Stimulated activated CD8-positive, alpha-beta memory T cell treated with anti-CD3 and anti-CD28 coated beads, Interleukin-2, amount 100 ng/mL, for 1 hour (primary cell): ENCODE results near the gene EIF2D.
A peak's percentile ranks its signal among the peaks of the same experiment; 100 is the strongest.
"Not testable (repeated sequence)": the region's sequence is repeated elsewhere in the genome, so short reads cannot be mapped to it uniquely, and the experiment has no call there.

Experiments
- DNase-seq, 2 donors: peaks; one replicate each; pipeline ENCODE4 v3.0.0-alpha.2; 2020; ENCODE audit warnings: low read depth in 2 of 2

Gene EIF2D, protein sequence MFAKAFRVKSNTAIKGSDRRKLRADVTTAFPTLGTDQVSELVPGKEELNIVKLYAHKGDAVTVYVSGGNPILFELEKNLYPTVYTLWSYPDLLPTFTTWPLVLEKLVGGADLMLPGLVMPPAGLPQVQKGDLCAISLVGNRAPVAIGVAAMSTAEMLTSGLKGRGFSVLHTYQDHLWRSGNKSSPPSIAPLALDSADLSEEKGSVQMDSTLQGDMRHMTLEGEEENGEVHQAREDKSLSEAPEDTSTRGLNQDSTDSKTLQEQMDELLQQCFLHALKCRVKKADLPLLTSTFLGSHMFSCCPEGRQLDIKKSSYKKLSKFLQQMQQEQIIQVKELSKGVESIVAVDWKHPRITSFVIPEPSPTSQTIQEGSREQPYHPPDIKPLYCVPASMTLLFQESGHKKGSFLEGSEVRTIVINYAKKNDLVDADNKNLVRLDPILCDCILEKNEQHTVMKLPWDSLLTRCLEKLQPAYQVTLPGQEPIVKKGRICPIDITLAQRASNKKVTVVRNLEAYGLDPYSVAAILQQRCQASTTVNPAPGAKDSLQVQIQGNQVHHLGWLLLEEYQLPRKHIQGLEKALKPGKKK

DNA sequence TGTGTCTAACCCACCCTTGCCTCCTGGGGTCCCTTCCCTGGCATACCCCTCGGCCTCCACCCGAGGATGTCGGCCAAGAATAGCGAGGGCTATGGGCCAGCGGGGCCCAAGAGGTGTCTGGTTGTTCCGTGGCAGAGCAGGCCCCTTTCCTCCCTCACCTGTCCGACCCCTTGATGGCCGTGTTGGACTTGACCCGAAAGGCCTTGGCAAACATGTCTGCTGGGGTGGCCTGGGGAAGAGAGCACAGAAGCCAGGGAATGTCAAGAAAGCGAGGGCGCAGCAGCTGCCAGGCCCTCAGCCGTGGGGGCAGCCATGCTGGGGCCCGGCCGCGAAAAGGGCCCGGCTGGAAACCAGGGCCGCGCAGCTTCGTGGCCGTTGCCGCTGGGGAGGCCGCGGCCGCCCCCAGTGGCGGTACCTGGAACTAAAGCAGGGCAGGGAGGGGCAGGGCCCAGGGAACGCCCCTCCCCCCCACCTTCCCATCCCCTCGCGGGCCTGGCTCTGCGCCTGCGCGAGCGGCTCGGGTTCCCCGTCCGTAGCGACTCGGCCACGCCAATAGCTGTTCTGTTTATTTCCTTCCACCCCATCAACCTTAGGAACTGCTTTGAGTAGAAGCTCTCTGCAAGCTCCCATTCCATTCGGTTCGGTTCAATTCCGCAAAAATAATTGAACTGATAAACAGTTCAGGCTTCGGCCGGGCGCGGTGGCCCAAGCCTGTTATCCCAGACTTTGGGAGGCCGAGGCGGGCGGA, at the start of gene EIF2D:
TSS of gene EIF2D (minus strand) at position 337 of the 748 bp plus-strand sequence. CDS start at position 214, 123 bp downstream.
- DNase-seq, result peak; percentile 86 to 91

DNA sequence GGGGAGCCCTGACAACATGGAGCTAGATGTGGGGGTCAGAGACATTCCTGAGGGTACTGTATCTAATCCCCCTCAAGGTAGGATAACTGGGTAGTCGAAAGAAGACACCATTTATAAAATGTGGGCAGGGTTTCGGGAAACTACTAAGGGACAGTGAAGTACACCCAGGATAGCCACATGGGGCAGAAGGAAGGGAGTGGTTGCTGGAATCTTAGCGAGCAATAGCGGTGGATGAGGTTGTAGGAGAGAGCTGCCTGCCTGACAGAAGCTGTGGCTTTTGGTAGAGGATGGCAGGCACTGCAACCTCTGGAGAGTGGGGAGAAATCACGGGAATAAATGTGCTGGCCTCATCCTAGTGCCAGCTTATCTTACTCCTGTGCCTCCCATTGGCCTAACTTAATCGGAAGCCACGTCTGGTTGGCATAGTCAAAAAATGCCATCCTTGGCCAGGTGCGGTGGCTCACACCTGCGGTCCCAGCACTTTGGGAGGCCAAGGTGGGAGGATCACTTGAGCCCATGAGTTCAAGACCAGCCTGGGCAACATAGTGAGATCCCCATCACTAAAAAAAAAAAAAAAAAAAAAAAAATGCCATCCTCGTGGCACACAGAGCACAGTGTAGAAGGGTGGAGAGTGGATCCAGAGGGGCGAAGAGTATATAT, 49.0 kb upstream of the EIF2D start:
- no peak for DNase-seq

DNA sequence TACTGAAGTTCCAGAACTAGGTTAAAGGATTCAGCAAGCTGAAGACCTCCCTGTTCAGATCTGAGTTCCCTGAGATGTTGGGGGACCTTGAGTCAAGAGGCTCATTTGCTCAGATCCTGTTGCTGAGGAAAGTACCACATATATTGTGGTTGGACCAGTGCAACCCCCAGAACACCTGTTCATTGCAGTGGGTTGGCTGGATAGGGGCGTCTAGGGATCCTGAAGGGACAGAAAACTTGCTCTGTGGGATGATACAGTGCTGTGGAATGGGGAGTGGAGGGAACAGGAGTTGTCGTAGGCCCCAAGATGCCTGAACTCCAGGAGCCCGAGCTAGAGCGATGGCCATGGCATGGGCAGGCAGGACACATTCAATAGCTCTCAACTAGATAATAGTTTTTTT, 47.9 kb upstream of the EIF2D start:
- DNase-seq, result no peak

DNA sequence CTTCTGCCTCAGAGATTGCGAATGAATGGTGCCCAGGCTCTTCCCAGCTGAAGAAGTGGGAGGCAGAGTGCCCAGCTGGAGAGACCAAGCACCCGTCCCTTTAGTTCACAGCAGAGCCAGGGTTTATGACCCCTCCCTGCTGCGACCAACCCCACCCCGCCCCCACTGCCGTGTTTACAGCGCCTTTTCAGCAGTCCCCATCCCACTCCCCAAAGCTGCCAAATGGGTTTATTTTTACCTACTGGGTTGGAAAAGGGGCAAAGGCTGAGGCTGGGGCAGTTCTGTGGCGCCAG, 46.7 kb upstream of the EIF2D start:
- DNase-seq, result no peak

DNA sequence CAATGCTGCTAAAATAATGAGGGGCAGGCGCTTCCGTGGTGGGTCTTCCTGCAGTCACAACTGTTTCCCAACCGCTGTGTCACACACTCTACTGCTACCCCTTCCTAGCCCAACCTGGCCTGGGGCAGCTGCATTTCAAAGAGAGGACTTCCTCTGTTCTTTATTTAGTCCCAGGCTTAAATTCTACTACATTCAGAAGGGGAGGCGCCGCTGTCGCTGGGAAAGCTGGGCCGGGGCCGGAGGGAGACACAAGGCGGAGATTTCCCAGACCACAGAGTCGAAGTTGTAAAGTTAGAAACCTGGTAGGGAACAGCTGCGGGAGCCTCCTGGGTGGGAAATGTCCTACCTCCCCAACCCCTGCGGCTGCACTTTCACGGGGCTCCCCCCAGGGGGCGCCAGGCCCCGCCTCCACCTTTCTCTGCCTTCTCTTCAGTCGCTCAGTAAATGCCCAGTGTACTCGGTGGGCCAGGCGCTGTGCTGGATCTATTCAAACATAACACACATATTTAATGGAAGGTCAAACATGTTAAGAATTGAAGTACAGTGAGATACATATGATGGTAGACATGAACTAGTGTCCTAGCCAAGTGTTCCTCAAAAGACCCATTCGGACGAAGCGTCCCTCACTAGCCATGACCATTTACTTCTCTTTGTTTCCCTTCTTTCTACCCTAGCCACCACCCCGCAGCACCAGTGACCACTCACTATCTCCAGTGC, 46.2 kb upstream of the EIF2D start:
- DNase-seq, result peak in 1 of 2 donors; percentile 30

DNA sequence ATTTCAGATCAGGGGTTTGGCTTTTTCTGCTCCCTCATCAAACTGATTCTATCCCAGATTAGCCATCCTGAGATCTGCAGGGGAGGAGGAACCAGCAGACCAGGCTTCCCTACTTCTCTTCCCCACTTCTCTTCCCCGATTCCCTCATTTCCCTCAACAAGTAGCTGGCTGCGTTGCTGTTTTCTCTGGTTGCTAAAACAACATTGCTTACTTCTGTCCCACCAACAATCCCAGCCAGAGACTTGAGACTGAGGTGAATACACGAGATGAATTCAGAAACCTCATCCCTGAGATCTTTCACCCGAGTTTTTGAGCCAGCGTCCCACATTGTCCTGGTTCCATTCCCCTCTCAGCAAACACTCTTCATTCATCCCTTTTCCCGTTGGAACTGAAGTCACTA, 45.5 kb upstream of the EIF2D start:
- no peak for DNase-seq

DNA sequence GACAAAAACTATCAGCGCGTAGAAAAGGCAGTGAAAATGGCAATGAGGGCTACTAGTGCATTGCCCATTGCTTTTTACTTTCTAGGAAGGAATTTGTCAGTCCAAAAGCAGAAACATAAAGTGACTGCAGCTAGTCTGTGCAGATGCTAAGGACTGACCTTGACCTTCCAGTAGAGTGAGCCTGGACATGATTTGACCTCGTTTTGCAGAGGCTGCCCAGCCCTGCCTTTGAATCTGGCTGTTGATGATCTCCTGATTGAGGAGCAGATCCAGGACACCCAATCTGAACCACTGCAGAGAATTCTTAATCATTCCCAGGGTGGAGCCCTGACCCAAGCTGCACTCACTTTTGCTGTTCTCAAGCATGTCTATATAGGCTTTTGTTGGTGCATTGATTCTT, 44.7 kb upstream of the EIF2D start:
- no peak for DNase-seq

DNA sequence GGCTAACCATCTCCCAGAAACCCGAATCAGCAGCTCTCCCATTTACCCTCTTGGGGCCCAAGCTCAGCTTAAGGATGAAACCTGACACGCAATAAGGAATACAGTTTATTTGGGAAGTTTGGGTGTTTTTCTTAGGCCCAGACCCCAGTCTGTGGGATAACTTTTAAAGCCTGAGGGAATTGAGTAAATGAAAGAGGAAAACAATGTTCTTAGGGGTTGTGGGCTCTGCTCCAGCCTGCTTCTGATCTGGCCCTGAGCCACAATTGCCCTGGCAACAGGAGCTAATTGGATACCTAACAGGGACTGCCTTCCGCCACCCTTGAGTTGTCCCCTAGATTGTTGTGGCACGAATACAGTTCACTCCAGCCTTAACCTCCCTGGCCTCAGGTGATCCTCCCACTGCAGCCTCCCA, 43.2 kb upstream of the EIF2D start:
- no peak for DNase-seq

DNA sequence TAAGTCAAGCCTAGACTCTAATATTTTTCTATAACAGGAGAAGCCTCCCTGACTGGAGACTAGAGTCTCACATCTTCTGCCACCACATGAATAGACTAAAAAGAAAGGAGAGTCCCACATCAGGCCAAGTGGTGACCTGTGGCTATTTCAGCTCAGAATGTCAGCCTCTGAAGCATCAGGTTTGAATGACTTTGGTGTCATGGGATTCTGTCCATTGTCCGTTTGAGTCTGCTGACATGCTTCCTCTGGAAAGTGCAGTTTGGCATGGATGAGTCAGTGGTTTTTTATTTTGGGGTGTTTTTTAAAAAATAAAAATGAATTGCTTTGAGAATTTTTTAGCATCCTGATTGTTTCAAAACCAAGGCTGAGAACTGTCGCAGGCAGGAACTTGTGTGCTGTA, 42.6 kb upstream of the EIF2D start:
- DNase-seq, result no peak

DNA sequence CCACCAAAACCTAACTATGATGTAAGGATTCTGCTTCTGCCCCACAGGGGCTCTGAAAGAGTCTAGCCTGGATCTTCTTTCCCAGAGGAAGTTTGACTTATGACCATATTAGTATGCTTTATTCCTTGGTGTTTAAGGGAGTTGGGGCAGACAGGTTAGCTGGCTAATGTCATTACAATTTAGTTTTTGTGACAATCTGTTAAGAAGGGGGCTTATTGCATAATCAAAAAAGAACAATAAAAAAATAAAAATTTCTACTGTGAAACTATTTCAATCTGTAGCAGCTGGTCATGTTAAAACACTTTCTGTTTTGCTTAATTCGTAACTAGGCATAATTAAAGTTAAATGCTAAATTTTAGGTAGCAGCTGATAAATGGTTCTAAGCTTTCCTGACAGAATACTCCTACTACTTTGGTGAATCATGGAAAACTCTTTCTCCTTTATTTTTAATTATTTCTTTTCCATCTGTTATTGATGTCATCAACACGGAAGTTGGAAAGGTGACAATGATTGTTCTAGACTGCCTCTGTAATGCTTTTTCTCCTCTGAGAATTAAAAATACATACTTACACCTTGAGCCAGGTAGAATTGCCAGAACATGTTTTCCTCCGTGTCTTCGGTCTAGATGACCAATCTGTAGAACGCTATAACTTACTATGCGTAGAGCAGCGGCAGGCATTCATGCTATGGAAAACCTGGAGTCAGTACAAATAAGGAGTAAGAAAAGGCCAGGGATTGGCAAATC, 41.6 kb upstream of the EIF2D start:
- no peak for DNase-seq

DNA sequence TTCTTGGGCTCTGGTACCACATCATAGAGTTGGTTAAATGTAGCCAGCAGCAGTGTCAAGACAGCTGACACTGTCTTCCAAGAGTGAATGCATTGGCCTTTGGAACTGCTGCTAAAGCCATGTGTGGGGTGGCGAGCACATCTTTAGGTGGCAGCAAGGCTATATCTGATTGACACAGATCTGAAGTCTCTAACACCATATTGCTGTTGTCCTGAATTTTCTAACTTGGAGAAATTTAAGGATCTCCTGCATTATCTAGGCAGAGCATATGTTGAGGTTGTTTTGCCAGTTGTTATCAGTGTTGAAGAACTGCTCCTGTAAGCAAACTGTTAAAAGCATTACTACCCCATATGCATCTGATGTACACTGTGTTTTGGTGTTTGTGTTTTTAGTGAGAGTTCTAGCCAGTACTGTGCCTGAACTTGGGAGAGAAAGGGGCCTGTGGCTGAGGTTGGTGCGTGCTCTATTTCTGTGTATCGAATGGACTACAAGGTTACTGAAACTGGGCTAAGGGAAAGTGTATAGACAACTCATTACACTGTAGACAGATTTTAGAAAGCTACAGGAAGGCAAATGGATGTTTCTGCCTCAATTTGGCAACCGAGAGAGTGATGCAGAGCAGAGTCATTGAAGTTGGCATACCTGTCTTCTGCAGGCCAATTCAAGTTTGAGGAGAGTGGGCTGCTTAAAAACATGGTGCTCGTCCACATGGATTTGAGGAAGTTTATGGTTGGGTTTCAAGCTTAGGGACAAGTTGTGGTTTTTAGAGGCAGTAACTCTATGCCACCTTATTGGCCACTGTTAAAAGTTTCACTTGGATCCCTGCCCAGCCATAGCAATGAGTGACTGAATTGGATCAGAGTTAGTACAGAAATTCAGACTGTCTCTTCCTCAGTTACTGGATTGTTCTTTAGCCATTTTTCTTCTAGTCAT, 40.0 kb upstream of the EIF2D start:
- no peak for DNase-seq

DNA sequence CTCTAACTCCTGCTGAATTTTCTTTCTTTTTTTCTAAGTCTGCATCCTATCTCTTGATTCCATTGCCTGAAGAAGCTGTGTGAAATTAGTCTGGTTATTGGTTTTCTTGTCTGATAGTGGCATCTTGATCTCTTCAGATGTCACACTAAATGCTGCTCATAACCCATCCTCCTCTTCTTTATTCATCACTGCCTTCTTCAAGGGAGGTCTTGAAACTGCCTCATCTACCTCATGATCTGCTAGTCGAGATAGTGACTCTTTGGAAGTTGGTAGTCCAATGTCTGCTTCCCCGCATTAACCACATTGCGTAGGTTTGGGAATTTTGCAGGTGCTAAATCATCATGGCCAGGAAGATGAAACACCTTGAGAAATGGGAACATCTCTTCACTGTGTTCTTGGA, 38.7 kb upstream of the EIF2D start:
- no peak for DNase-seq

DNA sequence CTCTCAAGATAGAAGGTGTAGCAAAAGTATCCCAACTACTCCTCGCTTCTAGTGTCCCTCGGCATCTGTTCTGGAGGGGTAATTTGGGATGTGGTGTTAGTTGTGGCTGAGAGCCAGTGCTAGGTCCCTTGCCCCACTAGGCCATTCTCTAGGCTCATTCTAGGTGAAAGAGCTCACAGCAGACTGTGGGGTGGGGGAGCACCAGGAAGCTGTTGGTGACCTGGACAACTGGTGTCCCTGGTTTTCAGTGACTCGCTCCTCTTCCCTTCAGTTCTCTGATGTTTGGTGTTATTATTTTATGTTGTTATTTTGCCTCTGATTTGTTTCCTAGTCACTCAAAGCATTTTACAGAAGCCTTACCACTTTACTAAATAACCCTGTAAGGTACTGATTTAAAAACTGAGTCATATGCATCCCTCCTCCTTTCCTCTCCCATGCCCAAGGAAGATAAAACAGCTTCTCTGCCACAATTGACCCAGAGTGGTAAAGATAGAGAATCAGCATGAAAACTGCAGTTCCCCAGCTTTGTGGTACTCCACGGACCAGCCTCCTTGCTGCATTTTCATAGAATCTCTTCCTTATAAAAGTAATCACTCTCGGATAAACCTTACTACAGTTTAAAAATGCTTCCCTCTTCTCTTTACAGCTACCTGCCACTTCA, 37.1 kb upstream of the EIF2D start:
- DNase-seq, result no peak

DNA sequence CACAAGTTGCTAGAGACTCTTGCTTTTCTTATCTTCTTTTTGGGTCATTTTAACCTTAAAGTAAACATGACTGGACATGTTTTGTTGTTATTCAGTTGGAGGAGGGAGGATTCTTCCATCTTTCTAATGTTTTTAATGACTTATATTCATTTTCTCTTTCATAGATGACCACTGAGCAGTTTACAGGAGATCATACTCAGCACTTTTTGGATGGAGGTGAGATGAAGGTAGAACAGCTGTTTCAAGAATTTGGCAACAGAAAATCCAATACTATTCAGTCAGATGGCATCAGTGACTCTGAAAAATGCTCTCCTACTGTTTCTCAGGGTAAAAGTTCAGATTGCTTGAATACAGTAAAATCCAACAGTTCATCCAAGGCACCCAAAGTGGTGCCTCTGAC, 35.0 kb upstream of the EIF2D start:
- no peak for DNase-seq

DNA sequence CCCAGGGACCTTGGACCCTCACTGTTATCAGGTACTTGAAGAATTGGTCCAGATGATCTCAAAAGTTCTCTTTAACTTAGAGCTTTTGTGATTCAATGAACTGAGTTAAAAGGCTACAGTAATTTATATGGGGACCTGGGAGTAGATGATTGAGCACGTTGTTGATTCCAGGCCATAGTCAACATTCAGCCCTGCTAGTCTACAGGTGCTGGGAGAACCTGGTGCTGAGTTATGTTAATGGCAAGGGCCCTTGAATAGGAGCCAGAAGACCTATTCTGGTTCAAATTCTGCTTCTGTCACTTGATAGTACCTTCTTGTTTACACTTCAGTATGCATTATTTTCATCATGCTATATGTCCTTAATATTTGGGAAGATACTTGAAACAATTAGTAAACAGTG, 34.2 kb upstream of the EIF2D start:
- no peak for DNase-seq

DNA sequence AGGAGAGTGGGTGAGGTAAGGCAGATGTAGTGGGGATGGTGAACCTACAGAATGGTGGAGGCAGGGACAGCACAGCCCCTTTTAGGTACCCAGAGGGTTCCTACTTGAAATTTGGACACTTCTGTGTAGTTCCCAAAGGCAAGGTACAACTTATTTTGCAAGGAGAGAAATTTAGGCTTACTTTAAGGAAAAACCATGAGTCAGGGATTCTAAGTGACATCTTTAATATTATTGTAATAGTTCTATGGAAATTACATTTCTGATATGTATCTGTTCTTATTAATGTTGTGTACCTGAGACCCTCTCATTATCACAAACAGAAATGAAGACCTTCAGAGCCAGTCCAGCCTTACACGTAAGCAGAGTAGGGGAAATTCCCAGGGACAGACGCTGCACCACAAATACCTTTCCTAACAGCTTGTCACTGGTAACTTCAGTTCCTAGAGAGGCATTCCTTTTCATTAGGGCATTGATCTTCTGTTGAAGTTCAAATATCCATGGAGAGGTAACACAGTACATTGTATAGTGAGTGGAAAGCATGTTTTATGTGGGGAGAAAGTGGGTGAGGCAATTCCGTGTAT, 30.9 kb upstream of the EIF2D start:
- no peak for DNase-seq

DNA sequence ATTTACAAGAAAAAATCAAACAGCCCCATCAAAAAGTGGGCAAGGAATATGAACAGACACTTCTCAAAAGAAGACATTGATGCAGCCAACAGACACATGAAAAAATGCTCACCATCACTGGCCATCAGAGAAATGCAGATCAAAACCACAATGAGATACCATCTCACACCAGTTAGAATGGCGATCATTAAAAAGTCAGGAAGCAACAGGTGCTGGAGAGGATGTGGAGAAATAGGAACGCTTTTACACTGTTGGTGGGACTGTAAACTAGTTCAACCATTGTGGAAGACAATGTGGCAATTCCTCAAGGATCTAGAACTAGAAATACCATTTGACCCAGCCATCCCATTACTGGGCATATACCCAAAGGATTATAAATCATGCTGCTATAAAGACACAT, 29.8 kb upstream of the EIF2D start:
- not testable (repeated sequence) for DNase-seq

DNA sequence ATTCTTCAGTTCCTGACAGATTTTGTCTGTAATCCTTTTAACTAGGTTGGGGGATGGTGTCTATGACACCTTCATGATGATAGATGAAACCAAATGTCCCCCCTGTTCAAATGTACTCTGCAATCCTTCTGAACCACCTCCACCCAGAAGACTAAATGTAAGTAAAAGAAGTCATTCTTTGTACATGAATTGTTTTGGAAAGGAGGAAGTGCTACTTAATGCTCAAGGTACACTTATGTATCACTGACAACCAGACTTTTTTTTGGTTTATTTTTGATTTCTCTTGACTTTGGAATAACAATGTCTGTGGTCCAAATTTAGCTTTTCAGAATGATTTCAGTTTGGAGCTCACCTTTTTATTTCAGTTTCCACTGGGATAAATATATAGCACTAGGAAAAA, 25.3 kb upstream of the EIF2D start:
- DNase-seq, result no peak

DNA sequence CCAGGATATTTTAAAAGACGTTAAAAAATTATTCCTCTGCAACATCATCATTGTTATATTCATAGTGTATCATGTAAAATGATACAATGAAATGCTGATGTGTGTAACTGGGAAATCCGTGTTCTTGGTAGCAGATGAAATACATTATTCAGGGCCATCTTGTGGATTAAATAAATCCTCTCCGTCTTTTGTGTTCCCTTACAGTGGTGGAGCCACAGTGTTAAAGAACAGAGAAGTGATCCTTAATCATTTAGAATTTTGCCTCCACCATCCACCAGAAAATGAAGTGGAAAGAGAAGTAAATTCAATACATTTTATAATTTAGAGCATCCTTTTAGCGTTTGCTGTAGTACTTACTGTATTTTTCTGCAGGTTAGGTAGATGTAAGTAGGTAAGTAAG, 24.4 kb upstream of the EIF2D start:
- no peak for DNase-seq
